NCI-H2107 (cell line): ENCODE data around the gene MRPL53.
"Not testable (repeated sequence)": the region's sequence is repeated elsewhere in the genome, so short reads cannot be mapped to it uniquely, and the experiment has no call there.

ENCODE experiments used
- DNase-seq: peaks from one replicate; lab custom pipeline; 2025; lab: John Stamatoyannopoulos, UW

MRPL53 gene

GRCh38 chr2:74481961-74482800, 9.7 kb upstream of the MRPL53 start:
- no peak for DNase-seq

GRCh38 chr2:74481431-74481830, 9.0 kb upstream of the MRPL53 start:
- DNase-seq: no peak

GRCh38 chr2:74474899-74475298, 2.4 kb upstream of the MRPL53 start:
- no peak for DNase-seq

DNA sequence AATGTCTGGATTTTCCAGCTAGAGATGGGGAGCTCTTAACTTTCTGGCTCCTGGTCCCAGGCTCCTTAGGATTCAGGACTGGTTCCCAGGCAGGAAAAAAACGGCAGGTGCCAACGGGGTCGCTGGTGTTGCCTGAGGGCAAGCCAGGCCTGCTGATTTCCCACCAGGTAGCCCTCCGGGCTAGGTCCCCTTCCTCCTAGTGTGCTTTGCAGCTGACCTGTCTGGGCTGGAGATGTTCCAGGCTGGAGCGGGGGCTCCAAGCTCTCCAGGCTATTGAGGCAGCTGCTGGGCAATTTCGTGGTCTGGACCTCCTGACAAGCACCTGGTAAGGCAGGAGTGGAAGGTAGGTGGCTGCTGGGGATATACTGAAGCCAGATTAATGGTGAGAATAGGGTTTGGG, 2.0 kb upstream of the MRPL53 start:
- DNase-seq: no peak

DNA sequence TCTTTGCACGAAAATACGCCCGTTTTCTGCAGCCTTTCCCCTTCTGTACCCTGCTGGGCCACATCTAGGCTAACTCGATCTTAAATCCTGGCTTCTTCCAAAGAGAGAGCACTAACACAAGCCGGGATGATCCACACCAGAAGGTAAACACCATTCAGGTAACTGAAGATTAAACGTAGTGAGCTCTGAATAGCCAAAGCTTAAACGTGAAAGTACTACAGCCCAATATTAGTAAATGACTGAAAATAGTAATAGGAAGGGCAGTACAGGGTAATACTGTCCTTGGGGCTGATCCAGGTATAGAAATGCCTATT, 422 bp upstream of the MRPL53 start:
- DNase-seq: no peak

GRCh38 chr2:74471332-74472065, 981 bp downstream of the MRPL53 start:
- DNase-seq: no peak

- not testable (repeated sequence) for DNase-seq
Observed at GRCh38 chr2:74470742-74471141, 1.7 kb downstream of the MRPL53 start.

DNA sequence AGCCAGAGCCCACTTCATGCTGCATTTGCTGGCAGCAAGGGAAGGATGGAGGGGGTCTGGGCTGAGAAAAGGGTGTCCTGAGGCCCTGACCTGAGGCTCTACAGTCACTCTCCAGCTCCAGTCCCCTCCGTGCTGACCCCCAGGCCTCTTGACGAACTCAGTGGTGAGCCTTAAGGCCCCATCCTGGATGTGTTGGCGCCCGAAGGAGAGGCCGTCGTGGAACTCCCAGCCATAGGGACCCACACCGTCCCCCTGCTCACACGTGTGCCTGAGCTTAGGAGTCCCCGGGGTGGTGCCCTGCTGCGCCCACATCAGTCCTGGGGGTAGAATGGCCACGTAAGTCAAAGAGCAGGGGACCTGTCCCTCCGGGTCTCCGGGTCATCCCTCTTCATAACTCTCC, 8.1 kb downstream of the MRPL53 start:
- DNase-seq: no peak

DNA sequence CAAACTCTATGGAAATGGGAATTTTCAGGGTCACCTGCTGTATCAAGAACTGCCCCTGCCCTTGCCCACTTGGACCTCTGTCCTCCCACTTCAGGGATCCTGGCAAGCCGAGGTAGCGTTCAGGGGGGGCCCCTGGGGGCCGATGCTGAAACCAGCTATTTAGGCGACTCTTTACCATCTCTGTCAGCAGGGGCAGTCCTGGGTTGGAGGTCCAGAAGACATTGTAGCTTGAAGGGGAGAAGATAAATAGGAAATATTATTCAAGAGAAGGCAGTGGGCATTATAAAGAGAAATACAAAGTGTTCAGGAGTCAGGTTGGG, 9.7 kb downstream of the MRPL53 start:
- no peak for DNase-seq

- DNase-seq: no peak
Observed at GRCh38 chr2:74462054-74462785, 10.3 kb downstream of the MRPL53 start.

GRCh38 chr2:74461187-74462053, 11.1 kb downstream of the MRPL53 start:
- DNase-seq: no peak

- not testable (repeated sequence) for DNase-seq
Observed at GRCh38 chr2:74460187-74460586, 12.3 kb downstream of the MRPL53 start.

DNA sequence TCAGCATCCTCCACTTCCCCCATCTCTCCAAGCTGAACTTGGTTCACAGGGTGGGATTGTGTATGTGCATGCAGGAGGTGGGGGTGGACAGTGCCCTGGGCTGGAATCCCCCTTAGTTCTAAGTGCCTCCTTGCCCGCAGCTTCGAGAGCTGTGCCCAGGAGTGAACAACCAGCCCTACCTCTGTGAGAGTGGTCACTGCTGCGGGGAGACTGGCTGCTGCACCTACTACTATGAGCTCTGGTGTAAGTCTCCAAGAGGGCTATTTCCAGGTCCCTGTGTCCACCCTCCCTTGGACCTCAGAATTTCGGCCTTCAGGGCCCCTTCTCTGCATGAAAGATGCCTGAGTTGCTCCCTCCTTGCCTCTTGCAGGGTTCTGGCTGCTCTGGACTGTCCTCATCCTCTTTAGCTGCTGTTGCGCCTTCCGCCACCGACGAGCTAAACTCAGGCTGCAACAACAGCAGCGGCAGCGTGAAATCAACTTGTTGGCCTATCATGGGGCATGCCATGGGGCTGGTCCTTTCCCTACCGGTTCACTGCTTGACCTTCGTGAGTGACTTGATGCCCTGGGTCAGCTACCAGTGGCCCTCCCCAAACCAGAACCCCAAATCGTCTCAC, 12.9 kb downstream of the MRPL53 start:
- not testable (repeated sequence) for DNase-seq

GRCh38 chr2:74458938-74459363, 13.5 kb downstream of the MRPL53 start:
- DNase-seq: no peak

- DNase-seq: peak; percentile 95
Observed at GRCh38 chr2:74458132-74458937, 14.1 kb downstream of the MRPL53 start, which contains the start of gene WBP1. Gene WBP1, plus strand, starts transcription at chr2:74458438. Its CDS starts 165 bp downstream, at chr2:74458603.

- peak; percentile 69 for DNase-seq
Observed at GRCh38 chr2:74457549-74458131, 14.8 kb downstream of the MRPL53 start.

DNA sequence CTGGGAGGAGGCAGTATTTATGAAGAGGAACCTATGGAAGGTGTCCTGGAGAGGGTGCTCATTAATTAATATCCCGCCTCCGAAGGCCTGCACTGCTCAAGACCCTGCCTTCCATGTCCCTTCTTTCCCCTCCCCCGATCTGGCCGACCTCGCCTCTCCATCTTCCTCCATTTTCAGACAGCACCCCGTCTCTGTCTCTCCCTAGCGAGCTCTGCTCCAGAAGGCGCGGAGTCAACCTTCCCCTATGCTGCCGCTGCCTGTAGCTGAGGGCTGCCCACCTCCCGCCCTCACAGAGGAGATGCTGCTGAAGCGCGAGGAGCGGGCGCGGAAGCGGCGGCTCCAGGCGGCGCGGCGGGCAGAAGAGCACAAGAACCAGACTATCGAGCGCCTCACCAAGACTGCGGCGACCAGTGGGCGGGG, 15.3 kb downstream of the MRPL53 start:
- DNase-seq: no peak

GRCh38 chr2:74454654-74455511, 17.6 kb downstream of the MRPL53 start, which contains the start of gene INO80B:
Gene INO80B, plus strand, starts transcription at chr2:74455087. Its CDS starts 30 bp downstream, at chr2:74455117.
- DNase-seq: peak; percentile 96
